GM12878 (cell line): ENCODE results near the gene INHBB. TPM values are rescaled to one million over a fixed set of nuclear protein-coding genes. Genes with fewer than 3 reads are reported as not detected.

Source experiments
- ATAC-seq: fragments of 200-7000 bp; cut with Tn5 transposase; 3 replicates; pipeline ENCODE4 v1.9.1; 2020; ENCODE audit warnings: mild to moderate bottlenecking, moderate library complexity
- BruUV-seq: library from RNA; stranded (reverse); fragments of 400-500 nt; replicated peaks from 2 replicates; lab custom pipeline; 2021; lab: Mats Ljungman, UMichigan
- CTCF ChIA-PET: fragments of 300-600 bp; sonication (Branson Sonifier 250); formaldehyde crosslinking; extraction: SDS; loops from one replicate; lab custom pipeline; 2021; ENCODE audit warnings: inconsistent platforms; lab: Yijun Ruan, JAX
- POLR2A ChIA-PET: fragments of 350-600 bp; formaldehyde crosslinking; extraction: SDS; loops from one replicate; lab custom pipeline; 2021; ENCODE audit warnings: inconsistent platforms; lab: Charles Lee
- RAD21 ChIA-PET: fragments of 300-600 bp; sonication (Branson Sonifier 250); formaldehyde crosslinking; loops from one replicate; lab custom pipeline; 2023; ENCODE audit warnings: antibody characterized with exemption; ENCODE audit not compliant: unreplicated experiment; lab: Charles Lee
- SMC1A ChIA-PET: fragments of 300-600 bp; sonication (Branson Sonifier 250); formaldehyde crosslinking; loops from one replicate; lab custom pipeline; 2023; ENCODE audit not compliant: unreplicated experiment, uncharacterized antibody; lab: Charles Lee
- DNase-seq: peaks from one replicate; pipeline ENCODE4 v3.0.0-alpha.2; 2011; ENCODE audit warnings: low read depth, low spot score
- FAIRE-seq: peaks from 3 replicates; lab custom pipeline; 2011; peaks lifted over from hg19 to GRCh38; lab: Jason Lieb, UNC
- H2AFZ ChIP-seq: 2 replicates; pipeline ENCODE4 v1.6.0; 2011; ENCODE audit warnings: low read depth, low read length, control low read depth; ENCODE audit not compliant: control insufficient read depth
- H3K27ac ChIP-seq: 2 replicates; pipeline ENCODE4 v1.5.1; 2011; ENCODE audit warnings: control low read depth; ENCODE audit not compliant: control insufficient read depth, insufficient read depth
- H3K27me3 ChIP-seq, 2 experiments: replicated peaks in 1 of 2; 2 replicates each; pipeline versions ENCODE4 v1.6.0 to v1.6.1; 2011; ENCODE audit warnings: low read length in 1 of 2; ENCODE audit not compliant: control insufficient read depth in 2 of 2, insufficient read depth in 2 of 2
- H3K36me3 ChIP-seq, 2 experiments: 2 replicates each; pipeline ENCODE4 v1.5.1; 2011; ENCODE audit warnings: low read length in 1 of 2; ENCODE audit not compliant: control insufficient read depth in 2 of 2, insufficient read depth in 2 of 2
- H3K4me1 ChIP-seq: 2 replicates; pipeline ENCODE4 v1.6.1; 2011; ENCODE audit warnings: mild to moderate bottlenecking, low read length, moderate library complexity, mixed read lengths; ENCODE audit not compliant: control insufficient read depth, insufficient read depth
- H3K4me2 ChIP-seq: 2 replicates; pipeline ENCODE4 v1.6.0; 2011; ENCODE audit warnings: control low read depth; ENCODE audit not compliant: control insufficient read depth, insufficient read depth
- H3K4me3 ChIP-seq: fragments of 200-600 bp; sonication (generic); 2 replicates; pipeline ENCODE4 v1.5.1; 2016
- H3K79me2 ChIP-seq: 2 replicates; pipeline ENCODE4 v1.6.0; 2011; ENCODE audit warnings: low read length; ENCODE audit not compliant: control insufficient read depth, insufficient read depth
- H3K9ac ChIP-seq: 2 replicates; pipeline ENCODE4 v1.8.0; 2011; ENCODE audit warnings: low read length, control low read depth, mixed read lengths; ENCODE audit not compliant: control insufficient read depth, insufficient read depth
- H3K9me3 ChIP-seq: replicated peaks from 3 replicates; pipeline ENCODE4 v1.5.1; 2011; ENCODE audit warnings: mild to moderate bottlenecking, low read length; ENCODE audit not compliant: control insufficient read depth, insufficient read depth
- H4K20me1 ChIP-seq: 2 replicates; pipeline ENCODE4 v1.6.0; 2011; ENCODE audit not compliant: control insufficient read depth, insufficient read depth
- CHD4 ChIP-seq: fragments of 200-600 bp; sonication (generic); IDR thresholded peaks from 2 replicates; pipeline ENCODE4 v1.6.1; 2016; ENCODE audit warnings: mild to moderate bottlenecking
- FOXM1 ChIP-seq: IDR thresholded peaks from 2 replicates; pipeline ENCODE4 v1.6.1; 2012; ENCODE audit warnings: low read depth, mild to moderate bottlenecking, inconsistent platforms, low read length, moderate library complexity
- HDAC2 ChIP-seq: fragments of 200-600 bp; sonication (generic); IDR thresholded peaks from 2 replicates; pipeline ENCODE4 v1.6.1; 2017
- IKZF2 ChIP-seq, 2 experiments: fragments of 450-650 bp; IDR thresholded peaks; 2 replicates each; pipeline ENCODE4 v1.6.1; 2017; ENCODE audit warnings: mild to moderate bottlenecking in 2 of 2, moderate library complexity in 2 of 2
- RFX5 ChIP-seq: IDR thresholded peaks from 2 replicates; pipeline ENCODE4 v1.6.1; 2011; ENCODE audit warnings: low read depth, low read length, improper control_type of control experiment
- SP1 ChIP-seq: IDR thresholded peaks from one replicate; pipeline ENCODE4 v1.6.1; 2011; ENCODE audit warnings: low read depth, low read length
- WGBS: methylation state at CpG from one replicate; pipeline ENCODE4 v1.1.6; 2016; ENCODE audit warnings: low lambda C conversion rate; ENCODE audit not compliant: insufficient replicate concordance, insufficient coverage; ENCODE audit errors: missing lambda C conversion rate; 5-methylcytosine and 5-hydroxymethylcytosine counted together
- in situ Hi-C: fragments of 300-500 bp; cut with MboI; formaldehyde crosslinking; loops from 9 replicates; pipeline ENCODE4 v1.14.3; 2018; ENCODE audit warnings: mixed read lengths
- intact Hi-C: fragments of 100-400 bp; cut with micrococcal nuclease; formaldehyde crosslinking; loops from one replicate; pipeline ENCODE4 v1.14.2; 2022; ENCODE audit not compliant: unreplicated experiment
- polyA plus RNA-seq, 11 experiments: library from polyadenylated mRNA; depleted of rRNA in 4 of 11; unstranded in 6 of 11; stranded (reverse) in 5 of 11; fragments of >200 nt; fragmentation: Nextera tagmentation in 4 of 11; fragmentation: Illumina TruSeq in 1 of 11; extraction: Ambion mirVana in 4 of 11; extraction: Trizol in 1 of 11; gene quantifications; 1 replicate in 1 of 11; 2 replicates in 10 of 11; pipeline versions ENCODE4 v1.2.1 to v1.2.3, GENCODE V29; 2011 to 2016; ENCODE audit warnings: inconsistent platforms in 2 of 11, missing spikeins in 2 of 11, low read depth in 1 of 11
- total RNA-seq, 4 experiments: library from RNA; depleted of rRNA in 3 of 4; stranded (reverse); fragments of >200 nt in 3 of 4; fragmentation: Illumina TruSeq in 1 of 4; extraction: Trizol in 1 of 4; gene quantifications; 2 replicates each; pipeline versions ENCODE4 v1.2.1 to v1.2.3, GENCODE V29; 2013 to 2021
- TF ChIP-seq, protein P1 (sequence below): IDR thresholded peaks from 2 replicates; pipeline ENCODE4 v1.6.1; 2011; ENCODE audit warnings: mild to moderate bottlenecking, low read depth, low read length, moderate library complexity; ENCODE audit not compliant: insufficient replicate concordance
- TF ChIP-seq, protein P2 (sequence below): IDR thresholded peaks from 2 replicates; pipeline ENCODE4 v1.6.1; 2011; ENCODE audit warnings: borderline replicate concordance, low read depth, mild to moderate bottlenecking, moderate library complexity, mixed read lengths, low read length; ENCODE audit not compliant: insufficient read depth; ENCODE audit errors: extremely low read length
- TF ChIP-seq, protein P3 (sequence below): IDR thresholded peaks from 2 replicates; pipeline ENCODE4 v1.6.1; 2011; ENCODE audit warnings: borderline replicate concordance, low read depth, mild to moderate bottlenecking, moderate library complexity, low read length; ENCODE audit not compliant: insufficient read depth, poor library complexity, severe bottlenecking
- TF ChIP-seq, protein P4 (sequence below): IDR thresholded peaks from 2 replicates; pipeline ENCODE4 v1.6.1; 2011; ENCODE audit warnings: low read depth, low read length, improper control_type of control experiment, borderline replicate concordance
- TF ChIP-seq, protein P5 (sequence below): fragments of 450-650 bp; conservative IDR thresholded peaks from 2 replicates; pipeline ENCODE4 v1.6.1; 2017; ENCODE audit warnings: mild to moderate bottlenecking, moderate library complexity

The INHBB gene
- total and polyA plus RNA-seq, 10 of the 15 experiments (the other 5 are each of a cell fraction or from before 2014, with no cell fraction given), result 0.05 TPM; not detected in 9

DNA sequence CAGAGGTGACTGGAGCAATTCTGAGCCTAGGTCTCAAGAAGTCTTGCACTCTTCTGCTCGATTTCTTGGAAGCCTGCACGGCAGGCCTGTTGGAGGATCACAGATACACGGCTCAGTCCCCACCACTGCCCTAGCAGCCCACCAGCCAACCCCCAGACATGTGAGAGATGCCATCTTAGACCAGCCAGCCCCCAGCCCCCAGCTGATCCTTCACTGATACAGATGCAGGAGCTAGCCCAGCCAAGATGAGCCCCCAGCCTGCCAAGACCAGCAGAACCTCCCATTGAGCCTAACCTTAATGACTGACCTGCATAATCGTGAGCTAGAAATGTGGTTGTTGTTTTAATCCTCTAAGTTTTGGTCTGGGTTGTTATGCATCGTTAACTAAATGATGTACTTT lies 47.5 kb downstream of the INHBB start (continued):
- no peak for TF ChIP-seq FOXM1

DNA sequence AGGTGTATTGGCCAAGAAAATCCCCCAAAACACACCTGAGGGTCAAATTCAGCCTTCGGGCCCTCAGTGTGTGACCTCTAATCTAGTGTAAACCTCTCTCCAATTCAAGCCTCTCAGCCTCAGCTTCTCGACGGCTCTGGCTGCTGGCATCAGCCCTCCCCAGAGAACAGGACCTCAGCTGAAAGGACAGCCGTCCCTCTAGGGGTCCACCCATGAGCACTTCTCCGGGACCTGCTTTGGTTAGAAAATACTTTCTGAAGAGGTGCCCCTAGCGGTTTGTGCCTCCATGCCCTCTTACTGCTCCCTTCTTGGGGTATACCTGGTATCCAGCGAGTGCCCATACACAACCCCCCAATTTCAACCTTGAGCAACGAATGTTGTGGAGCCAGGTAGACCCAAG lies 48.8 kb downstream of the INHBB start:
- DNase-seq (no peak), ATAC-seq (no peak)
- no peaks in the 10 kb centered on the region; the same call in 2 of the 3 replicates for H3K9me3 ChIP-seq
- H3K4me1 ChIP-seq, result no peaks in the 10 kb centered on the region
- no peak overlapping the region for H2AFZ ChIP-seq
- H3K27me3 ChIP-seq, result no peaks in the 10 kb centered on the region; a peak in 2 of 4 replicates
- in situ Hi-C loops (no loop called here), intact Hi-C loops (no loop called here)
- H4K20me1 ChIP-seq, result no peaks in the 10 kb centered on the region
- ChIA-PET POLR2A (no interaction called here), RAD21 (no interaction called here)
- no TSS peak for BruUV-seq
- no peaks in the 10 kb centered on the region for H3K79me2 ChIP-seq
- H3K9ac ChIP-seq, result no peak overlapping the region
- WGBS, result 19% methylated on average over 8 of the region's 8 CpGs
- TF ChIP-seq, protein P1, sequence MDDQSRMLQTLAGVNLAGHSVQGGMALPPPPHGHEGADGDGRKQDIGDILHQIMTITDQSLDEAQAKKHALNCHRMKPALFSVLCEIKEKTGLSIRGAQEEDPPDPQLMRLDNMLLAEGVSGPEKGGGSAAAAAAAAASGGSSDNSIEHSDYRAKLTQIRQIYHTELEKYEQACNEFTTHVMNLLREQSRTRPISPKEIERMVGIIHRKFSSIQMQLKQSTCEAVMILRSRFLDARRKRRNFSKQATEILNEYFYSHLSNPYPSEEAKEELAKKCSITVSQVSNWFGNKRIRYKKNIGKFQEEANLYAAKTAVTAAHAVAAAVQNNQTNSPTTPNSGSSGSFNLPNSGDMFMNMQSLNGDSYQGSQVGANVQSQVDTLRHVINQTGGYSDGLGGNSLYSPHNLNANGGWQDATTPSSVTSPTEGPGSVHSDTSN, result no peak
- no peak for TF ChIP-seq IKZF2 (IDR thresholded peaks at IDR 0.05)
- TF ChIP-seq CHD4, result no peak
- TF ChIP-seq, protein P2, sequence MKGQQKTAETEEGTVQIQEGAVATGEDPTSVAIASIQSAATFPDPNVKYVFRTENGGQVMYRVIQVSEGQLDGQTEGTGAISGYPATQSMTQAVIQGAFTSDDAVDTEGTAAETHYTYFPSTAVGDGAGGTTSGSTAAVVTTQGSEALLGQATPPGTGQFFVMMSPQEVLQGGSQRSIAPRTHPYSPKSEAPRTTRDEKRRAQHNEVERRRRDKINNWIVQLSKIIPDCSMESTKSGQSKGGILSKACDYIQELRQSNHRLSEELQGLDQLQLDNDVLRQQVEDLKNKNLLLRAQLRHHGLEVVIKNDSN, result no peak
- no peak for TF ChIP-seq HDAC2
- no peak for TF ChIP-seq SP1
- TF ChIP-seq, protein P3, sequence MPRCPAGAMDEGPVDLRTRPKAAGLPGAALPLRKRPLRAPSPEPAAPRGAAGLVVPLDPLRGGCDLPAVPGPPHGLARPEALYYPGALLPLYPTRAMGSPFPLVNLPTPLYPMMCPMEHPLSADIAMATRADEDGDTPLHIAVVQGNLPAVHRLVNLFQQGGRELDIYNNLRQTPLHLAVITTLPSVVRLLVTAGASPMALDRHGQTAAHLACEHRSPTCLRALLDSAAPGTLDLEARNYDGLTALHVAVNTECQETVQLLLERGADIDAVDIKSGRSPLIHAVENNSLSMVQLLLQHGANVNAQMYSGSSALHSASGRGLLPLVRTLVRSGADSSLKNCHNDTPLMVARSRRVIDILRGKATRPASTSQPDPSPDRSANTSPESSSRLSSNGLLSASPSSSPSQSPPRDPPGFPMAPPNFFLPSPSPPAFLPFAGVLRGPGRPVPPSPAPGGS, result no peak
- TF ChIP-seq, protein P4, sequence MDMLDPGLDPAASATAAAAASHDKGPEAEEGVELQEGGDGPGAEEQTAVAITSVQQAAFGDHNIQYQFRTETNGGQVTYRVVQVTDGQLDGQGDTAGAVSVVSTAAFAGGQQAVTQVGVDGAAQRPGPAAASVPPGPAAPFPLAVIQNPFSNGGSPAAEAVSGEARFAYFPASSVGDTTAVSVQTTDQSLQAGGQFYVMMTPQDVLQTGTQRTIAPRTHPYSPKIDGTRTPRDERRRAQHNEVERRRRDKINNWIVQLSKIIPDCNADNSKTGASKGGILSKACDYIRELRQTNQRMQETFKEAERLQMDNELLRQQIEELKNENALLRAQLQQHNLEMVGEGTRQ, result no peak
- TF ChIP-seq, protein P5, sequence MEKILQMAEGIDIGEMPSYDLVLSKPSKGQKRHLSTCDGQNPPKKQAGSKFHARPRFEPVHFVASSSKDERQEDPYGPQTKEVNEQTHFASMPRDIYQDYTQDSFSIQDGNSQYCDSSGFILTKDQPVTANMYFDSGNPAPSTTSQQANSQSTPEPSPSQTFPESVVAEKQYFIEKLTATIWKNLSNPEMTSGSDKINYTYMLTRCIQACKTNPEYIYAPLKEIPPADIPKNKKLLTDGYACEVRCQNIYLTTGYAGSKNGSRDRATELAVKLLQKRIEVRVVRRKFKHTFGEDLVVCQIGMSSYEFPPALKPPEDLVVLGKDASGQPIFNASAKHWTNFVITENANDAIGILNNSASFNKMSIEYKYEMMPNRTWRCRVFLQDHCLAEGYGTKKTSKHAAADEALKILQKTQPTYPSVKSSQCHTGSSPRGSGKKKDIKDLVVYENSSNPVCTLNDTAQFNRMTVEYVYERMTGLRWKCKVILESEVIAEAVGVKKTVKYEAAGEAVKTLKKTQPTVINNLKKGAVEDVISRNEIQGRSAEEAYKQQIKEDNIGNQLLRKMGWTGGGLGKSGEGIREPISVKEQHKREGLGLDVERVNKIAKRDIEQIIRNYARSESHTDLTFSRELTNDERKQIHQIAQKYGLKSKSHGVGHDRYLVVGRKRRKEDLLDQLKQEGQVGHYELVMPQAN, result no peak
- TF ChIP-seq RFX5, result no peak
- TF ChIP-seq, all 136 proteins: peak for 0
- FAIRE-seq, result no peak
- CTCF ChIA-PET, result no interaction called here
- no peaks in the 10 kb centered on the region for H3K36me3 ChIP-seq
- H3K4me2 ChIP-seq, result no peak overlapping the region
- H3K27ac ChIP-seq, result no peak overlapping the region
- SMC1A ChIA-PET, result no interaction called here
- H3K4me3 ChIP-seq, result no peak overlapping the region
